Endothelial cell of umbilical vein (primary cell): ENCODE results near the gene LPIN2.

Experiments used
- EZH2 ChIP-seq: IDR thresholded peaks from 2 replicates; pipeline ENCODE4 v1.6.1; 2012; ENCODE audit warnings: borderline replicate concordance, low read depth, mild to moderate bottlenecking, moderate library complexity, low read length, inconsistent platforms; ENCODE audit not compliant: severe bottlenecking
- JUN ChIP-seq: IDR thresholded peaks from 2 replicates; pipeline ENCODE4 v1.6.1; 2011; ENCODE audit warnings: borderline replicate concordance, low read depth; ENCODE audit not compliant: insufficient read length, insufficient read depth
- POLR2A ChIP-seq: IDR thresholded peaks from 2 replicates; pipeline ENCODE4 v1.6.1; 2012; ENCODE audit warnings: low read depth, mild to moderate bottlenecking, control low read depth, low read length
- TF ChIP-seq, protein P1 (sequence below), 2 donors: IDR thresholded peaks; 1 replicate in 1 of 2; 2 replicates in 1 of 2; pipeline ENCODE4 v1.5.1; 2011; ENCODE audit warnings: low read length in 2 of 2, mild to moderate bottlenecking in 2 of 2, moderate library complexity in 2 of 2, control low read depth in 1 of 2, inconsistent platforms in 1 of 2, low read depth in 1 of 2; ENCODE audit not compliant: insufficient read depth in 1 of 2; ENCODE audit errors: extremely low read depth in 1 of 2

- TF ChIP-seq JUN (no peak), EZH2 (no peak), POLR2A (no peak)
- TF ChIP-seq, protein P1, sequence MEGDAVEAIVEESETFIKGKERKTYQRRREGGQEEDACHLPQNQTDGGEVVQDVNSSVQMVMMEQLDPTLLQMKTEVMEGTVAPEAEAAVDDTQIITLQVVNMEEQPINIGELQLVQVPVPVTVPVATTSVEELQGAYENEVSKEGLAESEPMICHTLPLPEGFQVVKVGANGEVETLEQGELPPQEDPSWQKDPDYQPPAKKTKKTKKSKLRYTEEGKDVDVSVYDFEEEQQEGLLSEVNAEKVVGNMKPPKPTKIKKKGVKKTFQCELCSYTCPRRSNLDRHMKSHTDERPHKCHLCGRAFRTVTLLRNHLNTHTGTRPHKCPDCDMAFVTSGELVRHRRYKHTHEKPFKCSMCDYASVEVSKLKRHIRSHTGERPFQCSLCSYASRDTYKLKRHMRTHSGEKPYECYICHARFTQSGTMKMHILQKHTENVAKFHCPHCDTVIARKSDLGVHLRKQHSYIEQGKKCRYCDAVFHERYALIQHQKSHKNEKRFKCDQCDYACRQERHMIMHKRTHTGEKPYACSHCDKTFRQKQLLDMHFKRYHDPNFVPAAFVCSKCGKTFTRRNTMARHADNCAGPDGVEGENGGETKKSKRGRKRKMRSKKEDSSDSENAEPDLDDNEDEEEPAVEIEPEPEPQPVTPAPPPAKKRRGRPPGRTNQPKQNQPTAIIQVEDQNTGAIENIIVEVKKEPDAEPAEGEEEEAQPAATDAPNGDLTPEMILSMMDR (IDR thresholded peaks at IDR 0.05; ENCODE audit: extremely low read depth in 1 of 2, insufficient read depth in 1 of 2, low read depth in 1 of 2, low read length in 2 of 2), result no peak
These were observed 15.5 kb downstream of the LPIN2 start for GRCh38 chr18:2997429-2997828.
